Mesothelial cell of epicardium (in vitro differentiated cells): Measurements from ENCODE around the gene CLTC. TPM values are rescaled to one million over a fixed set of nuclear protein-coding genes. Genes with fewer than 3 reads are reported as not detected.

ENCODE experiments used
- DNase-seq, 2 experiments: peaks; one replicate each; pipeline ENCODE4 v3.0.0; 2021; ENCODE audit warnings: low spot score in 2 of 2; ENCODE audit not compliant: unreplicated experiment in 2 of 2
- H3K27ac Mint-ChIP-seq: 2 replicates; pipeline ENCODE4 v1.8.0; 2021; ENCODE audit warnings: mixed read lengths
- H3K27me3 Mint-ChIP-seq: 2 replicates; pipeline ENCODE4 v1.8.0; 2021; ENCODE audit warnings: low read depth, mixed read lengths
- H3K36me3 Mint-ChIP-seq: 2 replicates; pipeline ENCODE4 v1.8.0; 2021; ENCODE audit warnings: mixed read lengths
- H3K4me1 Mint-ChIP-seq: 2 replicates; pipeline ENCODE4 v1.8.0; 2021; ENCODE audit warnings: mixed read lengths
- H3K4me3 Mint-ChIP-seq: 2 replicates; pipeline ENCODE4 v1.8.0; 2021; ENCODE audit warnings: mild to moderate bottlenecking, moderate library complexity, mixed read lengths
- H3K9me3 Mint-ChIP-seq: 2 replicates; pipeline ENCODE4 v1.8.0; 2021; ENCODE audit warnings: mixed read lengths
- CTCF ChIP-seq: fragments of 200-600 bp; sonication (generic); IDR thresholded peaks from one replicate; pipeline ENCODE4 v1.5.0; 2021; ENCODE audit warnings: antibody characterized with exemption; ENCODE audit not compliant: unreplicated experiment
- total RNA-seq: library from RNA; stranded (reverse); gene quantifications from 3 replicates; pipeline ENCODE4 v1.2.1, GENCODE V29; 2021

Gene CLTC
- total RNA-seq, 1 donor from 2014 or later, result 201 TPM

GRCh38 chr17:59737324-59737723, 117.6 kb downstream of the CLTC start:
- no peaks in the 10 kb centered on the region for H3K4me1 Mint-ChIP-seq
- DNase-seq, result no peak
- H3K4me3 Mint-ChIP-seq, result no peak overlapping the region
- no peak overlapping the region for H3K27ac Mint-ChIP-seq
- TF ChIP-seq CTCF, result no peak
- H3K9me3 Mint-ChIP-seq, result no peaks in the 10 kb centered on the region
- no peaks in the 10 kb centered on the region for H3K27me3 Mint-ChIP-seq
- peaks cover 18% of the 10 kb centered on the region for H3K36me3 Mint-ChIP-seq

GRCh38 chr17:59743842-59744241, 124.1 kb downstream of the CLTC start:
- DNase-seq, result no peak
- Mint-ChIP-seq H3K36me3 (peaks cover 21% of the 10 kb centered on the region), H3K4me1 (peaks cover 1% of the 10 kb centered on the region), H3K4me3 (no peak overlapping the region), H3K27ac (no peak overlapping the region), H3K27me3 (no peaks in the 10 kb centered on the region), H3K9me3 (peaks cover 11% of the 10 kb centered on the region)
- no peak for TF ChIP-seq CTCF

GRCh38 chr17:59745040-59745439, 125.3 kb downstream of the CLTC start:
- H3K36me3 Mint-ChIP-seq, result peaks cover 21% of the 10 kb centered on the region
- TF ChIP-seq CTCF, result no peak

More at GRCh38 chr17:59745040-59745439, 125.3 kb downstream of the CLTC start:
- Mint-ChIP-seq H3K9me3 (peaks cover 11% of the 10 kb centered on the region), H3K27me3 (no peaks in the 10 kb centered on the region), H3K4me1 (peaks cover 1% of the 10 kb centered on the region), H3K27ac (no peak overlapping the region), H3K4me3 (no peak overlapping the region)
- DNase-seq, result no peak

Other genes starting within 250 kb of the CLTC start
- gene DHX40, start 54.3 kb upstream of the CLTC start, total RNA-seq, result 50.3 to 51.7 TPM (median 51.4 TPM) in 3 replicates
- gene PTRH2, start 87.5 kb downstream of the CLTC start, total RNA-seq, result 22.5 to 24.7 TPM (median 24.4 TPM) in 3 replicates
- 207 to 208 TPM (median 208 TPM) in 3 replicates for gene VMP1, start 87.8 kb downstream of the CLTC start, total RNA-seq